Measurements from ENCODE around the gene CERS3.
A peak's percentile ranks its signal among the peaks of the same experiment; 100 is the strongest.

Gene CERS3

GRCh38 chr15:100372739-100373119, 156.0 kb downstream of the CERS3 start:
- H3K4me3 ChIP-seq (ENCODE audit: low read depth, low read length), result peak overlapping the region; percentile 68
- H3K36me3 ChIP-seq (ENCODE audit: control insufficient read depth, insufficient read depth, low read length), result no peaks in the 10 kb centered on the region
- H3K9ac ChIP-seq (ENCODE audit: low read depth, low read length), result no peak overlapping the region
- peaks cover 30% of the 10 kb centered on the region for H3K27me3 ChIP-seq (ENCODE audit: control insufficient read depth, insufficient read depth, low read length)
- H3K4me1 ChIP-seq (ENCODE audit: control insufficient read depth, insufficient read depth, low read length), result no peaks in the 10 kb centered on the region
- H3K9me3 ChIP-seq (ENCODE audit: control insufficient read depth, insufficient read depth, low read length), result no peaks in the 10 kb centered on the region

- Histone ChIP-seq H3K9me3 (ENCODE audit: control insufficient read depth, insufficient read depth, low read length) (no peaks in the 10 kb centered on the region), H3K4me3 (ENCODE audit: low read depth, low read length) (no peak overlapping the region), H3K36me3 (ENCODE audit: control insufficient read depth, insufficient read depth, low read length) (no peaks in the 10 kb centered on the region), H3K9ac (ENCODE audit: low read depth, low read length) (no peak overlapping the region), H3K4me1 (ENCODE audit: control insufficient read depth, insufficient read depth, low read length) (no peaks in the 10 kb centered on the region), H3K27me3 (ENCODE audit: control insufficient read depth, insufficient read depth, low read length) (no peaks in the 10 kb centered on the region)
Measured at GRCh38 chr15:100355342-100355741, 173.4 kb downstream of the CERS3 start.

GRCh38 chr15:100353449-100353848, 175.3 kb downstream of the CERS3 start:
- Histone ChIP-seq H3K9me3 (ENCODE audit: control insufficient read depth, insufficient read depth, low read length) (no peaks in the 10 kb centered on the region), H3K4me1 (ENCODE audit: control insufficient read depth, insufficient read depth, low read length) (no peaks in the 10 kb centered on the region), H3K4me3 (ENCODE audit: low read depth, low read length) (no peak overlapping the region), H3K9ac (ENCODE audit: low read depth, low read length) (no peak overlapping the region), H3K36me3 (ENCODE audit: control insufficient read depth, insufficient read depth, low read length) (no peaks in the 10 kb centered on the region), H3K27me3 (ENCODE audit: control insufficient read depth, insufficient read depth, low read length) (peaks cover 11% of the 10 kb centered on the region)

- Histone ChIP-seq H3K4me3 (ENCODE audit: low read depth, low read length) (peak overlapping the region; percentile 93), H3K36me3 (ENCODE audit: control insufficient read depth, insufficient read depth, low read length) (no peaks in the 10 kb centered on the region), H3K9ac (ENCODE audit: low read depth, low read length) (no peak overlapping the region), H3K9me3 (ENCODE audit: control insufficient read depth, insufficient read depth, low read length) (no peaks in the 10 kb centered on the region), H3K4me1 (ENCODE audit: control insufficient read depth, insufficient read depth, low read length) (no peaks in the 10 kb centered on the region), H3K27me3 (ENCODE audit: control insufficient read depth, insufficient read depth, low read length) (peaks cover 22% of the 10 kb centered on the region)
Measured at GRCh38 chr15:100350434-100351226, 178.1 kb downstream of the CERS3 start.
